T-cell (primary cell): ENCODE measurements around the gene BBC3. TPM values are rescaled to one million over a fixed set of nuclear protein-coding genes. Genes with fewer than 3 reads are reported as not detected.
"Not testable (repeated sequence)": the region's sequence is repeated elsewhere in the genome, so short reads cannot be mapped to it uniquely, and the experiment has no call there.

Experiments used
- ATAC-seq, 4 experiments: fragments of 200-7000 bp in 3 of 4; fragments of 150-1000 bp in 1 of 4; cut with Tn5 transposase; replicated peaks in 1 of 4; 1 replicate in 3 of 4; 2 replicates in 1 of 4; pipeline ENCODE4 v1.10.0; 2021; ENCODE audit warnings: moderate library complexity in 3 of 4, mild to moderate bottlenecking in 2 of 4, moderate number of reproducible peaks in 1 of 4
- CTCF ChIA-PET, 2 donors: fragments of 300-600 bp; sonication (Branson Sonifier 250); formaldehyde crosslinking; loops; one replicate each; lab custom pipeline; 2022; ENCODE audit warnings: antibody characterized with exemption in 2 of 2; lab: Charles Lee
- POLR2A ChIA-PET, 2 donors: fragments of 300-600 bp; sonication (Branson Sonifier 250); formaldehyde crosslinking; loops; one replicate each; lab custom pipeline; 2022; ENCODE audit warnings: antibody characterized with exemption in 2 of 2; lab: Charles Lee
- DNase-seq, 35 experiments: peaks; one replicate each; pipeline versions ENCODE4 v3.0.0 to v3.0.0-alpha.2; 2013 to 2023
- H3K27ac ChIP-seq: one replicate; pipeline ENCODE4 v1.5.1; 2013; ENCODE audit warnings: low read length
- H3K27me3 ChIP-seq, 2 experiments: replicated peaks in 1 of 2; 1 replicate in 1 of 2; 2 replicates in 1 of 2; pipeline versions ENCODE4 v1.6.1 to v1.7.0; 2013; ENCODE audit warnings: low read length in 1 of 2, mixed read lengths in 1 of 2; ENCODE audit not compliant: control insufficient read depth in 2 of 2, insufficient read depth in 2 of 2; ENCODE audit errors: extremely low read depth in 1 of 2
- H3K36me3 ChIP-seq, 2 donors: 1 replicate in 1 of 2; 2 replicates in 1 of 2; pipeline versions ENCODE4 v1.6.1 to v1.7.0; 2013; ENCODE audit warnings: low read length in 1 of 2; ENCODE audit not compliant: control insufficient read depth in 2 of 2, insufficient read depth in 1 of 2; ENCODE audit errors: extremely low read depth in 1 of 2
- H3K4me1 ChIP-seq, 2 experiments: 1 replicate in 1 of 2; 2 replicates in 1 of 2; pipeline versions ENCODE4 v1.6.1 to v1.7.0; 2013; ENCODE audit warnings: low read length in 2 of 2, mixed read lengths in 1 of 2; ENCODE audit not compliant: insufficient read depth in 2 of 2, control insufficient read depth in 1 of 2; ENCODE audit errors: extremely low read depth in 1 of 2
- H3K4me3 ChIP-seq, 2 donors: 1 replicate in 1 of 2; 2 replicates in 1 of 2; pipeline versions ENCODE4 v1.5.1 to v1.7.0; 2013; ENCODE audit warnings: mild to moderate bottlenecking in 2 of 2, low read length in 1 of 2, moderate library complexity in 1 of 2; ENCODE audit not compliant: control insufficient read depth in 1 of 2; ENCODE audit errors: extremely low read depth in 1 of 2
- H3K9me3 ChIP-seq: 2 replicates; pipeline ENCODE4 v1.7.0; 2013
- H3K27ac Mint-ChIP-seq, 2 donors: one replicate each; pipeline ENCODE4 v1.8.0; 2020 to 2021; ENCODE audit warnings: mild to moderate bottlenecking in 2 of 2, mixed read lengths in 2 of 2
- H3K27me3 Mint-ChIP-seq, 2 donors: one replicate each; pipeline ENCODE4 v1.8.0; 2021 to 2022; ENCODE audit warnings: mixed read lengths in 2 of 2
- H3K36me3 Mint-ChIP-seq: one replicate; pipeline ENCODE4 v1.8.0; 2021; ENCODE audit warnings: mixed read lengths
- H3K4me1 Mint-ChIP-seq, 3 donors: one replicate each; pipeline ENCODE4 v1.8.0; 2020 to 2022; ENCODE audit warnings: mixed read lengths in 3 of 3, mild to moderate bottlenecking in 1 of 3
- H3K4me3 Mint-ChIP-seq, 3 donors: one replicate each; pipeline ENCODE4 v1.8.0; 2020 to 2022; ENCODE audit warnings: mild to moderate bottlenecking in 3 of 3, mixed read lengths in 3 of 3, moderate library complexity in 3 of 3
- H3K9me3 Mint-ChIP-seq, 3 donors: one replicate each; pipeline ENCODE4 v1.8.0; 2020 to 2022; ENCODE audit warnings: mixed read lengths in 3 of 3
- WGBS: methylation state at CpG from one replicate; pipeline ENCODE4 v1.1.5; 2013; ENCODE audit warnings: missing lambda C conversion rate; ENCODE audit not compliant: insufficient coverage; 5-methylcytosine and 5-hydroxymethylcytosine counted together
- total RNA-seq, 35 experiments: library from RNA in 6 of 35; stranded (reverse) in 6 of 35; fragments of 120-200 nt in 1 of 35; gene quantifications; one replicate each; pipeline versions ENCODE4 v1.2.1 to v1.2.4 and lab custom pipeline; 2013 to 2026

Gene BBC3
- 10 to 100 TPM; 20.0 to 48.6 (median 39.2) TPM for total RNA-seq
- 11.2 TPM for total RNA-seq (2013)
- 2.4 to 55.7 (median 20.5) reads per million in 29 experiments for total RNA-seq (lab: John Stamatoyannopoulos, UW)

- Histone ChIP-seq H3K9me3 (no peaks in the 10 kb centered on the region), H3K27ac (peak within 1 kb of the TSS; percentile 88), H3K27me3 (peaks cover 0 to 2% of the 10 kb centered on the region in 2 experiments), H3K4me1 (peaks cover 31 to 53% of the 10 kb centered on the region in 2 experiments), H3K4me3 (peak within 1 kb of the TSS; percentile 69 to 86), H3K36me3 (no peaks in the 10 kb centered on the region)
- ChIA-PET POLR2A (no interaction called here), CTCF (no interaction called here)
- Mint-ChIP-seq H3K27me3 (no peaks in the 10 kb centered on the region), H3K36me3 (no peaks in the 10 kb centered on the region), H3K4me3 (peak within 1 kb of the TSS; percentile 56 to 78 (median 73)), H3K27ac (peak within 1 kb of the TSS; percentile 71 to 79), H3K9me3 (no peaks in the 10 kb centered on the region), H3K4me1 (peaks cover 25 to 29% (median 28%) of the 10 kb centered on the region in 3 donors)
- under 1% methylated on average over 35 of the region's 43 CpGs for WGBS
- peak in 2 of 4 experiments; percentile 2 to 12 for ATAC-seq
- DNase-seq, result peak in 3 of 35 experiments; percentile 7 to 40 (median 32)
Observed at GRCh38 chr19:47230921-47231214, at the start of gene BBC3. BBC3 (minus strand) TSS chr19:47231199; CDS start chr19:47228431, 2,768 bp downstream.

DNA sequence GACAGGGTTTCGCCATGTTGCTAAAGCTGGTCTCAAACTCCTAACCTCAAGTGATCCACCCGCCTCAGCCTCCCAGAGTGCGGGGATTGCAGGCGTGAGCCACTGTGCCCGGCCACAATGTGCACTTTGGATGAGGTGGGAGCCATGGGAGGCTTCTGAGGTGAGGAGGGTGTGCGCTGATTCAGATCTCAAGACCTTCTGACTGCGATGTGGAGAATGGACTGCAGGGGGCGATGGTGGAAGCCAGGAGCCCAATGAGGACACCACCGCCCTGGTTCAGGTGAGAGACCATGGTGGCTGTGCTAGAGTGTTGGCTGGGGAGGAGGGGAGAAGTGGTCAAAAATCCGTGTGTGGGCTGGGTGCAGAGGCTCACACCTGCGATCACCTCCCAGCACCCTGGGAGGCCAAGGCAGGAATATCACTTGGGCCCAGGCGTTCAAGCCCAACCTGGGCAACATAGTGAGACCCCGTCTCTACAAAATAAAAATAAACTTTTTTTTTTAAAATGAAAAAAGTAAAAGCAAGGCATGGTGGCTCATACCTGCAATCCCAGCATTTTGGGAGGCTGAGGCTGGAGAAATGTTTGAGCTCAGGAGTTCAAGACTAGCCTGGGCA is 49.3 kb upstream of the BBC3 start:
- Mint-ChIP-seq H3K9me3 (no peaks in the 10 kb centered on the region), H3K4me1 (peaks cover 8 to 22% (median 15%) of the 10 kb centered on the region in 3 donors), H3K4me3 (no peak overlapping the region), H3K27me3 (no peaks in the 10 kb centered on the region), H3K36me3 (no peaks in the 10 kb centered on the region), H3K27ac (no peak overlapping the region)
- 77% methylated on average over 8 of the region's 13 CpGs for WGBS
- peak; percentile 48 to 69 (median 58) for ATAC-seq
- Histone ChIP-seq H3K4me1 (peaks cover 0 to 10% of the 10 kb centered on the region in 2 experiments), H3K4me3 (no peak overlapping the region), H3K36me3 (no peaks in the 10 kb centered on the region), H3K27ac (no peak overlapping the region), H3K9me3 (no peaks in the 10 kb centered on the region), H3K27me3 (no peaks in the 10 kb centered on the region)
- POLR2A ChIA-PET, result interaction anchor here in 1 of 2 donors (0.6 kb wide), 1 partner anchor 132 kb away, joined by 4 read pairs; no protein-coding TSS in a partner anchor
- DNase-seq, result peak in 23 of 35 experiments; percentile 22 to 67 (median 46)
- CTCF ChIA-PET, result interaction anchor here (0.7 kb wide), 2 partner anchors 13 to 304 kb away, joined by 3 read pairs; no protein-coding TSS in a partner anchor

DNA sequence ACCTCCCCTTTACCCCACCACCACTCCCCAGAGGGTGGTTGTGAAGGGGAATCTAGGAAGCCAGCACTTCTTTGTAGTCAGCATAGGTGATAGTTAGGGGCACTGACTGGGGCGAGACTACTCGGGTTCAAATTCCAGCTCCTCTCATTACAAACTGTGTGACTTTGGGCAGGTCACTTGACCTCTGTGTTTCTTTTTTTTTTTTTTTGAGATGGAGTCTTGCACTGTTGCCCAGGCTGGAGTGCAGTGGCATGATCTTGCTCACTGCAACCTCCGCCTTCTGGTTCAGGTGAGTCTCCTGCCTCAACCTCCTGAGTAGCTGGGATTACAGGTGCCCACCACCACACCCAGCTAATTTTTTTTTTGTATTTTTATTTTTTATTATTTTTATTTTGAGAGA is 45.5 kb upstream of the BBC3 start:
- H3K36me3 Mint-ChIP-seq, H3K27me3 ChIP-seq, H3K27ac ChIP-seq, H3K9me3 ChIP-seq, H3K4me3 ChIP-seq, H3K27ac Mint-ChIP-seq, H3K27me3 Mint-ChIP-seq, H3K36me3 ChIP-seq, DNase-seq, H3K9me3 Mint-ChIP-seq, ATAC-seq: not testable (repeated sequence)
- peaks cover 0 to 26% of the 10 kb centered on the region in 2 experiments for H3K4me1 ChIP-seq
- ChIA-PET CTCF (interaction anchor here (0.5 to 1.1 kb wide), 3 partner anchors 20 to 217 kb away, joined by 3 to 5 read pairs (median 4); partner anchors contain the start of genes CCDC9 (in 1 of the 2) and DHX34 (in 1 of the 2)), POLR2A (interaction anchor here in 1 of 2 donors (0.6 kb wide), 1 partner anchor 8 kb away, joined by 3 read pairs; no protein-coding TSS in a partner anchor)
- Mint-ChIP-seq H3K4me1 (peaks cover 18 to 21% (median 19%) of the 10 kb centered on the region in 3 donors), H3K4me3 (peak overlapping the region in 1 of 3 donors; percentile 96)
- WGBS, result no CpG with 5 or more reads among the region's 3 CpGs

GRCh38 chr19:47275791-47276461 is 44.9 kb upstream of the BBC3 start:
- POLR2A ChIA-PET, result interaction anchor here in 1 of 2 donors (0.6 kb wide), 1 partner anchor 9 kb away, joined by 3 read pairs; no protein-coding TSS in a partner anchor
- peaks cover 5 to 6% of the 10 kb centered on the region in 2 donors for H3K36me3 ChIP-seq
- Mint-ChIP-seq H3K27me3 (no peaks in the 10 kb centered on the region), H3K4me1 (peaks cover 18 to 21% (median 19%) of the 10 kb centered on the region in 3 donors), H3K36me3 (no peaks in the 10 kb centered on the region), H3K4me3 (peak overlapping the region; percentile 69 to 96 (median 79)), H3K27ac (peak overlapping the region; percentile 48 to 52), H3K9me3 (no peaks in the 10 kb centered on the region)
- no peaks in the 10 kb centered on the region for H3K27me3 ChIP-seq
- WGBS, result 93% methylated on average over 11 of the region's 13 CpGs
- ATAC-seq (no peak), DNase-seq (no peak)
- no peak overlapping the region for H3K4me3 ChIP-seq
- no peak overlapping the region for H3K27ac ChIP-seq
- no peaks in the 10 kb centered on the region for H3K9me3 ChIP-seq
- CTCF ChIA-PET, result interaction anchor here (0.5 to 1.5 kb wide), 6 partner anchors 14 to 1605 kb away, joined by 3 to 5 read pairs (median 4); partner anchors contain the start of genes CCDC9 (in 1 of the 2) and DHX34 (in 1 of the 2)
- H3K4me1 ChIP-seq, result peaks cover 0 to 26% of the 10 kb centered on the region in 2 experiments

- DNase-seq (peak in 5 of 35 experiments; percentile 5 to 31 (median 16)), ATAC-seq (peak in 3 of 4 experiments; percentile 20 to 37 (median 36))
- CTCF ChIA-PET, result interaction anchor here (0.6 to 2.0 kb wide), 12 partner anchors 13 to 1606 kb away, joined by 3 to 12 read pairs (median 5); partner anchors contain the start of genes CCDC9 (in 1 of the 2) and ZC3H4 (in 1 of the 2)
- POLR2A ChIA-PET, result interaction anchor here in 1 of 2 donors (1.3 kb wide), 1 partner anchor 19 kb away, joined by 4 read pairs; the partner anchor contains the start of gene CCDC9
- WGBS, result 11% methylated on average over 77 of the region's 82 CpGs
- peaks cover 18 to 21% (median 19%) of the 10 kb centered on the region in 3 donors for H3K4me1 Mint-ChIP-seq
- H3K4me3 Mint-ChIP-seq, result peak overlapping the region; percentile 69 to 96 (median 79)
- H3K9me3 ChIP-seq, result no peaks in the 10 kb centered on the region
- no peak overlapping the region for H3K27ac ChIP-seq
- H3K27ac Mint-ChIP-seq, result peak overlapping the region; percentile 48 to 52
- peak overlapping the region; percentile 7 to 34 for H3K4me3 ChIP-seq
- peaks cover 5 to 14% of the 10 kb centered on the region in 2 donors for H3K36me3 ChIP-seq
- H3K4me1 ChIP-seq, result peaks cover 0 to 26% of the 10 kb centered on the region in 2 experiments
- H3K36me3 Mint-ChIP-seq, result peaks cover 6% of the 10 kb centered on the region
- no peaks in the 10 kb centered on the region for H3K27me3 ChIP-seq
- no peaks in the 10 kb centered on the region for H3K27me3 Mint-ChIP-seq
- H3K9me3 Mint-ChIP-seq, result no peaks in the 10 kb centered on the region
Observed at GRCh38 chr19:47274891-47275761, 44.1 kb upstream of the BBC3 start.
